SK-MEL-5 (cell line): ENCODE results near the gene CORO7. TPM values are rescaled to one million over a fixed set of nuclear protein-coding genes. Genes with fewer than 3 reads are reported as not detected.
"Not testable (repeated sequence)": the region's sequence is repeated elsewhere in the genome, so short reads cannot be mapped to it uniquely, and the experiment has no call there.

Experiments used
- DNase-seq: peaks from one replicate; pipeline ENCODE4 v3.0.0-alpha.2; 2016; ENCODE audit warnings: low read depth, low spot score
- in situ Hi-C: cut with HindIII; loops from 2 replicates; pipeline ENCODE4 v1.10.0; 2016; ENCODE audit warnings: low sequenced_read_pairs, high pct_unique_total_duplicates, low pct_unique_long_range_greater_than_20kb
- total RNA-seq: library from RNA; depleted of rRNA; stranded (reverse); fragments of >200 nt; shearing (Covaris generic); gene quantifications from 2 replicates; pipeline ENCODE4 v1.2.3, GENCODE V29; 2014

CORO7 gene
- total RNA-seq, 1 experiment from 2014 or later: 17.4 TPM

DNA sequence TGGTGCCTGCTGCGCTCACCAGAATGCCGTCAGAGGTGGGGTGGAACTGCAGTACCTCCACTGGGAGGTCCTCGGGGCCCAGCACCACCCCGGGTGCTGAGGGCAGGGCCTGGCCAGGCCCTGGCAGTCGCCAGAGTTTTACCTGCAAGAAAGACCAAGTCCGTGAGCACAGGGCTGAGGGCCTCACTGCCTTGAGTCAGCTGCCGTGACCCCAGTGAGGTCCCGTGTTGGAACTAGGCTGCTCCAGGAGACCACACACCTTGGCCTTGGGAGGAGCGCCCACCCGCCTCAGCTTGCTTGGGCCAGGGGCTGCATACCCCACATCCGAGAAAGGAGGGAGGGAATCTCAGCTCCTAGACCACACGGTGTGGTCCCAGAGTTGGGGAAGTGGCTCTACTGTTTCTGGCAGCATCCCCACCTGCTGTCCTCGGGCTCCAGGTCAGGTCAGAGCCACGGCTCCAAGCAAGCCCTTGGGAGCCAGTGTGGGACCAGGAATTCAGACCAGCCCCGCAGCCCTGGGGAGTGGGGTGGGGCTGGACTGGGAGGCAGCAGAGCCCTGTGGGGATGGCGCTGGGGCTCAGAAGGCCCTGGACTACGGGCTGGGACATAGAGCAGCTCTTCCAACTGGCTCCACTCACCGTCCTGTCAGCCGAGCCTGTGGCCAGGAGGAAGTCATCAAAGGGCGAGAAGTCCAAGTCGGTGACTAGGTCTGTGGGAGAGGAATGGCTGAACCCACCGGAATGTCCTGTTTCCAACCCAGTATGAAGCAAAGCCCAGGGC is 8.7 kb downstream of the CORO7 start:
- no peak for DNase-seq
- in situ Hi-C loops: no loop called here

GRCh38 chr16:4404967-4405696 is 11.3 kb downstream of the CORO7 start:
- DNase-seq: no peak
- in situ Hi-C loops: no loop called here

DNA sequence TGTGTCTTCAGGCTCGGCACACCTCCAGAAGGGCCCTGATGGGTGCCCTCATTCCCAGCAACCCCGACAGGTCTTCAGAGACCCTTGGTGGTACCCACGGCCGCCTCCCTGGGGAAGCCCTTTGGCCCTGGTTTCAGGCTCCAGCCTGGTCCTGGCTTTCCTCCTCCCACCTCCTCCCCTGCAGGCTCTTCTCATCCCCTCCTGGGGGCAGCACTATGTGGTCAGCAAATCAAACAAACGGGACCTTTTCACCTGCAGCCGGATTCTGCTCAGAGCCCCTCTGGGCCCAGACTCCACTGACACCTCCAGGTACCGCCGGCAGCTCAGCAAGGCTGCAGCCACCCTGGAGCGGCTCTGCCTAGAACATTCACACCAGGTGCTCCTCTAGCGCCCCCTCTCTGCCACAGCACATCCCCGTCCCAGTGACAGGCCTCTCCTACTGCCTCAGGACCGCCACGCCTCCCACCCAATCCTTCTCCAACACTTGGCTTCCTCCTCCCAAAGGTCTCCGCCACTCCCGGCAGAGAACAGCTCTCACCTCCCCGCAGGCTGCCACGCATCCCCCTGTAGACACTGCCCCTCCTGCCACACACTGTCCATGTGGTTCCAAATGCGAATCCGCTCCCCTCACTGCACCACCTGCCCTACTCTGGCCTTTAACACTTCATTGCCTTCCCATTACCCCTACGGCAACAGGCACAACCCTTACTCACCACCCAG is 12.0 kb downstream of the CORO7 start:
- in situ Hi-C loops: no loop called here
- DNase-seq: peak; percentile 73

DNA sequence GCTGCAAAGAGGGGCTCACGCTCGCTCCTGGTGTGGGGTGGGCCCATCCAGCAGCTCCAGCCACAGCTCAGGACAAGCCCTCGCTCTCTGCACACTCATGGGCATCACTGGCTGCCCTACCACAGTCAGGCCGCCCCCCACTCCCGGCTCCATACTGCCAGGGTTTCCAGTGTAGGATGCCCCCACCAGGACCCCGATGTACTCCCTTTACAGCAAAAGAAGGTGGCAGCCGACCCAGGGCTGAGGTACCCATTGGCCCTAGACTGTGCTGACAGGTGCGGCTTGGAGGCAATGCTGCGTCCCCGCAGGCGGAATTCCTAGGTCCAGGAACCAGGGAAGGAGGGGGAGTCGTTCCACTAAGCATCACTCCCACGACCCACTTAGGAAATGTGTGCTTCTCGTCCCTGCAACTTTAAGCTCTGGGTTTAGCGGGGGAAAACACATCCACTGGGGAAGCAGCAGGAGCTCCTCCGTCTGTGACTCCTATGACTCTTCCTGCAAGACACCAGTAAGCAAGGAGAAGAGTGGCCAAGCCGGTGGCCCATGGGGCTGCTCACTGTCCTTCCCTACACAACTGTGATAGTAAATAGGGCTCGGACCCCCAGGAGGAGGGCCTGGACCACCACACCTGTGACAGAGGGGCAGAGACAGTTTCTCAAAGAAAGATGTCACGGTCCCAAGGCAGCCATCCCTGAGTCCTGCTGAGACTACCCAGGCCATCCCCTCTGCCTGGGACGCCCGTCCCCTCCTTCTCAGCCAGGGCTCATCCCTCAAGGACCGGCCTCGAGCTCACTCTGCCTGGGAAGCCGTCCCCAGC is 13.1 kb downstream of the CORO7 start:
- no peak for DNase-seq
- in situ Hi-C loops: no loop called here

DNA sequence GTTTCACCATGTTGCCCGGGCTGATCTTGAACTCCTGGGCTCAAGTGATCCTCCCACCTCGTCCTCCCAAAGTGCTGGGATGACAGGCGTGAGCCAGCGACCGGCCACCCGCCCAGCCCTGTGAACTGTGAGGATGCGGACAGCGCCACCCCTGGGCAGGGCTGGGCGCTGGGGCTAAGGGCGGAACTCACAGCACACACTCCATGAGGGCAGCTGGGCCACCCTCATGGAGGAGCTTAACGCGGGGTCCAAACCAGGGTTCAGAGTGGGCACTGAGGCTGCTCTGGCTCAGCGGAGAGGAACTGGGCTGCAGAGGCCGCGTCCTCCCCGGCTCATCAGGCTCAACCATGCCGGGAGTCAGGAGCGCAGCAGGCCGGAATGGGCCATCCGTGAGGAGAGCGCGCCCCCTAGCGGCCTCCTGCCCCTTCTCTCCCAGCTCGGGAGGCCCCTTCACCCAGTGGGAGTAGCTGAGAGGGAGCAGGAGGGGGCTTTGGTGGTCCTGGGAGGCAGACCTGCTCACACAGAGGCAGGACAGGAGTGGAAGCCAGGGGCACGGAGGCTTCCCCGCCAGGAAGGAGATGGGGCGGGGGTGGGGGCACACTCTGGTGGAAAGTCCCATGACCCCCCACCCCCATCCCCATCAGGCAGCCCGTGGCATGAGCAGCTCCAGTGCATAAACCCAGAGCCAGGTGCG is 13.8 kb downstream of the CORO7 start:
- peak; percentile 67 for DNase-seq
- in situ Hi-C loops: no loop called here

GRCh38 chr16:4401510-4401909 is 14.9 kb downstream of the CORO7 start:
- DNase-seq: no peak
- in situ Hi-C loops: no loop called here

DNA sequence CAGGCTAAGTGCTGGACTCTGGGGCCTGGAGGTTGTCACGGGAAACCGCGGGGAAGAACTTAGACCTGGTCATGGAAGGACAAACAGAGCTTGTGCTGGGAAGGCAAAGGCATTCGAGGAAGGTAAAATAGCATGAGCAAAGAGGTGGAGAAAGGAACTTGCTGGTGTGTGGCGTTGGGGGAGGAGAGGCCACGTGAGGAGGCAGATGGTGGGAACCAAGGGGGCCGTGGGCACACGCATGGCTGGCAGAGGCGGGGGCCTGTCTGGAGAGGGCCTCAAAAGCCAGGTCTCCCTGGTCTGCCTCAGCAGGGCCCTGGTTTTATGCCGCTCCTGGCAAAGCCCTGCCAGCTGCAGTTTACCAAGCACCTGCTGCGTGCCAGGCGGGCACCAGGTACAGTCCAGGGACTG is 15.3 kb downstream of the CORO7 start:
- in situ Hi-C loops: no loop called here
- no peak for DNase-seq

GRCh38 chr16:4399001-4399730 is 17.2 kb downstream of the CORO7 start:
- in situ Hi-C loops: no loop called here
- DNase-seq: no peak

DNA sequence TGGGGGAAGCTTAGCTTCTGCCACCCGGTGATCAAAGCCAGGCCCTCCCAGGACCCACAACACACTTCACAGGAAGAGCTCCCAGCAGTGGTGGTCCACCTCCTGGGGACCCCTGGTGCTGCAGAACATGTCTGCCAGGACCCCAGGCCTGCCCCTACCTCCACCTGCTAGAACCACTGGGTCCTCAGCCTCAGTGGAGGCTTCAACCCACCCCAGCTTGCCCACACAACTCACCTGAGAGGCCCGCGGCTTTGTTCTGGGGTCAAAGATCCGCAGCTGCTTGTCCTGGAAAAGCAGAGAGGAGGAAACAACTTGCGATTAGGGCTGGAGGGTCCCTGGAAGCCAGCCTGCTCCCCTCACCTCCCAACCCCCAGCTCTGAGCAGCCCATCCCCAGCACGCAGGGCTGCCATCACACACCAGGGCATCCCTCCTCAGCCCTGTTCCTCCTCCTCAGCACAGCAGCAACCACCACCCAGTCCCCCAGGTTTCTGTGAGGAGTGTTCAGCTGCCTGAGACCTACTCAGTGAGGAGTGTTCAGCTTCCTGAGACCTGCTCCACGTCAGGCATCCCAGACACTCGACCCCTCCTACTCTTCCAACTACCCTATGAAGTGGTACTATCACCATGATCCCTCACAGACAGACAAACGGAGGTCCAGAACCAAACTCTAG is 21.2 kb downstream of the CORO7 start:
- in situ Hi-C loops: no loop called here
- no peak for DNase-seq

DNA sequence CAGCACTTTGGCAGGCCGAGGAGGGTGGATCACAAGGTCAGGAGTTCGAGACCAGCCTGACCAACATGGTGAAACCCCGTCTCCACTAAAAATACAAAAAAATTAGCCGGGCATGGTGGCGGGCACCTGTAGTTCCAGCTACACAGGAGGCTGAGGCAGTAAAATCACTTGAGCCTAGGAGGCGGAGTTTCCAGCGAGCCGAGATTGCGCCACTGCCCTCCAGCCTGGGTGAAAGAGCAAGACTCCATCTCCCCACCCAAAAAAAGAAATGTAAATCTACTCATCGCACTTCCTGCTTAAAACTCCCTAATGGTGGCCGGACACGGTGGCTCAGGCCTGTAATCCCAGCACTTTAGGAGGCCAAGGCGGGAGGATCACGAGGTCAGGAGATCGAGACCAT is 22.5 kb downstream of the CORO7 start:
- in situ Hi-C loops, DNase-seq: not testable (repeated sequence)

- DNase-seq: no peak
- in situ Hi-C loops: no loop called here
Observed at GRCh38 chr16:4393240-4393600, 23.2 kb downstream of the CORO7 start.

GRCh38 chr16:4392382-4393239 is 23.8 kb downstream of the CORO7 start:
- in situ Hi-C loops: no loop called here
- no peak for DNase-seq

GRCh38 chr16:4391631-4392381 is 24.6 kb downstream of the CORO7 start:
- in situ Hi-C loops: no loop called here
- DNase-seq: no peak

DNA sequence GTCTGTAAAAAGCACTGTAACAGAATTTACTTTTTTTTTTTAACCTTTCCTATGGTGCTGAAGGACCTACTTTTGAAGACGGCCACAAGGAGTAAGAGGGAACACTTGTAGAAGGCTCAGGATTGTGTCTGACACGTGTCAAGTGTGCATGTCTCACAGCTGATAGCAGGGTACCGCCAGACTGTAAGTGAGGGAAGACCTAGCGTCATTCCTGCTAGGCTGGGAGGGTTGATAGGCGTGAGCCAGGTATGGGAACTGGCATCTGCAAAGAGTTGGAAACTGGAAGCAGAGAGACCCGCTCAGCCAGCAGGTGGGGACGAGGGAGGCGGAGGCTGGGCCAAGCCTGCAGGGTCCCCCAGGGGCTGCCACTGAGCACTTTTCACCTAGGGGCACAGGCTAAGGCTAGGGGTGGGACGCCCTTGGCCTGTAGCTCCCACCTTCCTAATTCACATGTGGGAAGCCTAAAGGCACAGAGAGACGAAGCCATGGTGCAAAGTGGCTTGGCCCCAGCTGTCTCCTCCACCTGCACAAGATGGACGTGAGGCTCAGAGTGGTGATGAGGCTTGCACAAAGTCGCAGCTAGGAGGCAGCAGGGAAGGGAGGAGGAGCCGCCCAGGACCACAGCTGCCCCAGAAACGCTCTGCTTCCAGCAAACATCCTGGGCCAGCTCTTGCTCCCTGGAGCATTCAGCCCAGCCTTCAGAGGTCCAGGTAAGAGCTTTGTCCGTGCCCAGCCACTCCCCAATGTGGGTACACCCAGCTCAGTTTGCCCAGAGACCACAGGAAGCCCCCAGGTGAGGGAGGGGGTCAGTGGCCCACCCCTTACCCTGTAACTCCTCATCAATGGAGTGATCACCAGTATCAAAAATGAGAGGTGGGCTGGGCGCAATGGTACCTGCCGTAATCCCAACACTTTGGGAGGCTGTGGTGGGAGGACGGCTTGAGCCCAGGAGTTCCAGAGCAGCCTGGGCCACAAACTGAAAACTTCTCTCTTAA is 25.8 kb downstream of the CORO7 start:
- in situ Hi-C loops: no loop called here

More for the DNA sequence above, 25.8 kb downstream of the CORO7 start:
- DNase-seq: no peak
